Progenitor cell of endocrine pancreas (in vitro differentiated cells): ENCODE results near the gene DELE1. TPM values are rescaled to one million over a fixed set of nuclear protein-coding genes. Genes with fewer than 3 reads are reported as not detected.

ENCODE experiments used
- DNase-seq: peaks from one replicate; pipeline ENCODE4 v3.0.0; 2021; ENCODE audit warnings: low spot score; ENCODE audit not compliant: unreplicated experiment
- H3K27ac Mint-ChIP-seq: 2 replicates; pipeline ENCODE4 v1.8.0; 2021; ENCODE audit warnings: mild to moderate bottlenecking, moderate library complexity, mixed read lengths
- H3K27me3 Mint-ChIP-seq: 2 replicates; pipeline ENCODE4 v1.8.0; 2021; ENCODE audit warnings: mixed read lengths
- H3K36me3 Mint-ChIP-seq: 2 replicates; pipeline ENCODE4 v1.8.0; 2022; ENCODE audit warnings: mixed read lengths; ENCODE audit not compliant: insufficient read depth
- H3K4me1 Mint-ChIP-seq: 2 replicates; pipeline ENCODE4 v1.8.0; 2021; ENCODE audit warnings: low read depth, mixed read lengths
- H3K4me3 Mint-ChIP-seq: 2 replicates; pipeline ENCODE4 v1.8.0; 2021; ENCODE audit warnings: low read depth, mild to moderate bottlenecking, moderate library complexity, mixed read lengths
- H3K9me3 Mint-ChIP-seq: 2 replicates; pipeline ENCODE4 v1.8.0; 2021; ENCODE audit warnings: low read depth, mixed read lengths
- total RNA-seq: library from RNA; stranded (reverse); gene quantifications from 2 replicates; pipeline ENCODE4 v1.2.1, GENCODE V29; 2021
- TF ChIP-seq, protein P1 (sequence below): fragments of 200-600 bp; sonication (generic); IDR thresholded peaks from one replicate; pipeline ENCODE4 v1.5.0; 2021; ENCODE audit warnings: antibody characterized with exemption, mild to moderate bottlenecking; ENCODE audit not compliant: unreplicated experiment

Gene DELE1
- total RNA-seq, 1 donor from 2014 or later, result 86.1 TPM

GRCh38 chr5:141958113-141958512, 34.4 kb downstream of the DELE1 start, which contains the start of gene PCDH12:
Gene PCDH12 (minus strand): TSS chr5:141958202. CDS start chr5:141957851, 351 bp downstream.
- H3K4me1 Mint-ChIP-seq, result peaks cover 5% of the 10 kb centered on the region
- DNase-seq, result no peak
- TF ChIP-seq, protein P1, sequence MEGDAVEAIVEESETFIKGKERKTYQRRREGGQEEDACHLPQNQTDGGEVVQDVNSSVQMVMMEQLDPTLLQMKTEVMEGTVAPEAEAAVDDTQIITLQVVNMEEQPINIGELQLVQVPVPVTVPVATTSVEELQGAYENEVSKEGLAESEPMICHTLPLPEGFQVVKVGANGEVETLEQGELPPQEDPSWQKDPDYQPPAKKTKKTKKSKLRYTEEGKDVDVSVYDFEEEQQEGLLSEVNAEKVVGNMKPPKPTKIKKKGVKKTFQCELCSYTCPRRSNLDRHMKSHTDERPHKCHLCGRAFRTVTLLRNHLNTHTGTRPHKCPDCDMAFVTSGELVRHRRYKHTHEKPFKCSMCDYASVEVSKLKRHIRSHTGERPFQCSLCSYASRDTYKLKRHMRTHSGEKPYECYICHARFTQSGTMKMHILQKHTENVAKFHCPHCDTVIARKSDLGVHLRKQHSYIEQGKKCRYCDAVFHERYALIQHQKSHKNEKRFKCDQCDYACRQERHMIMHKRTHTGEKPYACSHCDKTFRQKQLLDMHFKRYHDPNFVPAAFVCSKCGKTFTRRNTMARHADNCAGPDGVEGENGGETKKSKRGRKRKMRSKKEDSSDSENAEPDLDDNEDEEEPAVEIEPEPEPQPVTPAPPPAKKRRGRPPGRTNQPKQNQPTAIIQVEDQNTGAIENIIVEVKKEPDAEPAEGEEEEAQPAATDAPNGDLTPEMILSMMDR, result no peak
- no peak within 1 kb of the TSS for H3K4me3 Mint-ChIP-seq
- no peaks in the 10 kb centered on the region for H3K36me3 Mint-ChIP-seq
- no peak within 1 kb of the TSS for H3K27ac Mint-ChIP-seq
- H3K9me3 Mint-ChIP-seq, result no peaks in the 10 kb centered on the region
- peaks cover 4% of the 10 kb centered on the region for H3K27me3 Mint-ChIP-seq

GRCh38 chr5:141958546-141959172, 35.0 kb downstream of the DELE1 start:
- peaks cover 4% of the 10 kb centered on the region for H3K27me3 Mint-ChIP-seq
- TF ChIP-seq, protein P1, result no peak
- no peak for DNase-seq
- no peak overlapping the region for H3K27ac Mint-ChIP-seq
- no peaks in the 10 kb centered on the region for H3K36me3 Mint-ChIP-seq
- H3K4me1 Mint-ChIP-seq, result peaks cover 5% of the 10 kb centered on the region
- no peaks in the 10 kb centered on the region for H3K9me3 Mint-ChIP-seq
- H3K4me3 Mint-ChIP-seq, result no peak overlapping the region

GRCh38 chr5:141960018-141960417, 36.3 kb downstream of the DELE1 start:
- Mint-ChIP-seq H3K27me3 (peaks cover 4% of the 10 kb centered on the region), H3K36me3 (no peaks in the 10 kb centered on the region), H3K4me1 (peaks cover 5% of the 10 kb centered on the region), H3K4me3 (no peak overlapping the region), H3K27ac (no peak overlapping the region), H3K9me3 (no peaks in the 10 kb centered on the region)
- DNase-seq, result no peak
- TF ChIP-seq, protein P1, result peak; percentile 44

DNA sequence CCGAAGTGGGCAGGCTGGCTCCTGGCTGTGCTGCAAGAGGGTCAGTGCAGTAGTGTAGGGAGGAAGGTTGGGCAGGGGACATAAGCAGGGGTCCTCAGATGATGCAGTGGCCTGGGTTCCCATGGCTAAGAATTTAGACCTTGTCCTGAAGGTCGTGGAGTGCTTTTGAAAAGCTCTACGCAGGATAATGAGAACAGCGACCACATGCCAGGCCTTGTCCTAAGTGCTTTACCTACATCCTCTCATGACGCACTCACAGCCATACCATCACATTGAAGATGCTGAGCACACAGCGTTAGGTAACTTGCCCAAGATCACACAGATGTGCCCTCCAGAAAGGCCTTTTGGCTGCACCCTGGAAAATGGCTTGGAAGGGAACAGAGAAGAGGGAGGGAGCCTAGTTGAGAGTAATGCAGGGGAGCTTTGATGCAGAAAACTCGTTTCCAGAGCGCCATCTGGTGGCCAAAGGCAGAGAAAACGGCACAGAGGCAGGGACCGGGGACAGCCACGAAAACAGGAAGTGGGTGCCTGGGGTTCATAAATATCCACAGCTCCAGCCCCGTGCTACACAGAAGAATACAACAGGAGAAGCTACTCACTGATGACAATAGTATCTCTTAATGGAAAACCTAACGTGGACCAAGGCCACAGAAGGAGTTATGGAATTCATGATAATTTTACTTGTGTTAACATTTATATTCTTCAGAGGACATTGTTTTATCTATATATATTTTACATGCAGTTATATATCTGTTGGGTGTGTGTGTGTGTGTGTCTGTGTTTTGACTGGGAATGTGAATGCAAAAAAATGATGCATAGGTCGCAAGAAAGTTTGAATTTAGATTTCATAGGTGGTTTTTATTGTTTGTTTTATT, 37.0 kb downstream of the DELE1 start:
- Mint-ChIP-seq H3K4me3 (no peak overlapping the region), H3K27ac (no peak overlapping the region), H3K9me3 (no peaks in the 10 kb centered on the region), H3K36me3 (no peaks in the 10 kb centered on the region), H3K27me3 (peaks cover 4% of the 10 kb centered on the region), H3K4me1 (peaks cover 5% of the 10 kb centered on the region)
- TF ChIP-seq, protein P1, result peak; percentile 95
- DNase-seq, result peak; percentile 80

DNA sequence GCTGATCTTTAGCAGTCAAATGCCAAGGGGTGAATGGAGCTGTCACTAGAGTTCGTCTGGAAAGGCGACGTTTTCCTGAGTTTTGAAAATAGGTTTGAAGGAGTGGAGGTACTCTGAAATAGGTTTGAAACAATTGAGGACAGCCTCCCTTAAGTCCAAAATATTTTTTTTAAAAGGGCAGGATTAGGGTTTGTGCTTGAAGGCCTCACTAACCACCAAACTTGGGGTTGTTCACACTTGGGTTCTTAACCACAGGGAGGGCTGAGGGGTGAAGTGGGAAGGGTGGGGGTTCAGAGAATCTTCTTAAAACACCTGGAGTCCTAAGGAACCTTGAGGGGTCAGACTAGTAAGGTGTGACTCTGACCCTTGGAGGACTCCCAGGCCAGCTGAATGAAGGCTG, 37.8 kb downstream of the DELE1 start:
- Mint-ChIP-seq H3K36me3 (no peaks in the 10 kb centered on the region), H3K27ac (no peak overlapping the region), H3K4me1 (peaks cover 5% of the 10 kb centered on the region), H3K4me3 (no peak overlapping the region), H3K9me3 (no peaks in the 10 kb centered on the region), H3K27me3 (peaks cover 4% of the 10 kb centered on the region)
- no peak for DNase-seq
- TF ChIP-seq, protein P1, result no peak
